ENCODE results near the gene TAF4B.
"Not testable (repeated sequence)": the region's sequence is repeated elsewhere in the genome, so short reads cannot be mapped to it uniquely, and the experiment has no call there.

The TAF4B gene

GRCh38 chr18:26238718-26239117, 12.5 kb downstream of the TAF4B start:
- not testable (repeated sequence) for DNase-seq (ENCODE audit: low read depth)

GRCh38 chr18:26242392-26242791, 16.1 kb downstream of the TAF4B start:
- not testable (repeated sequence) for DNase-seq (ENCODE audit: low read depth)

DNA sequence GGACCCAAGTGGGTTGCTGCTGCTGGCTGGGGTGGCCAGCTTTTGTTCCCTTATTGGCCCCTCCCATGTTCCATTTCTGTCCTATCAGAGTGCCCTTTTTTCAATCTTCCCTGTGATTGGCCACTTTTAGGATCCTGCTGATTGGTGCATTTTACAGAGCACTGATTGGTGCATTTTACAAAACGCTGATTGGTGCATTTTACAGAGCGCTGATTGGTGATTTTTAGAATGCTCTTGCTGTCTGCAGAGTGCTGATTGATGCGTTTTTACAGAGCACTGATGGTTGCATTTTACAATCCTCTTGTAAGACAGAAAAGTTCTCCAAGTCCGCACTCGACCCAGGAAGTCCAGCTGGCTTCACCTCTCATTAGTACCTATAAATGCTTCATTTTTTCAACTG, 19.2 kb downstream of the TAF4B start:
- DNase-seq (ENCODE audit: low read depth), result not testable (repeated sequence)

GRCh38 chr18:26252411-26252810, 26.2 kb downstream of the TAF4B start:
- DNase-seq (ENCODE audit: low read depth), result no peak

GRCh38 chr18:26254808-26255207, 28.6 kb downstream of the TAF4B start:
- DNase-seq (ENCODE audit: low read depth), result not testable (repeated sequence)

DNA sequence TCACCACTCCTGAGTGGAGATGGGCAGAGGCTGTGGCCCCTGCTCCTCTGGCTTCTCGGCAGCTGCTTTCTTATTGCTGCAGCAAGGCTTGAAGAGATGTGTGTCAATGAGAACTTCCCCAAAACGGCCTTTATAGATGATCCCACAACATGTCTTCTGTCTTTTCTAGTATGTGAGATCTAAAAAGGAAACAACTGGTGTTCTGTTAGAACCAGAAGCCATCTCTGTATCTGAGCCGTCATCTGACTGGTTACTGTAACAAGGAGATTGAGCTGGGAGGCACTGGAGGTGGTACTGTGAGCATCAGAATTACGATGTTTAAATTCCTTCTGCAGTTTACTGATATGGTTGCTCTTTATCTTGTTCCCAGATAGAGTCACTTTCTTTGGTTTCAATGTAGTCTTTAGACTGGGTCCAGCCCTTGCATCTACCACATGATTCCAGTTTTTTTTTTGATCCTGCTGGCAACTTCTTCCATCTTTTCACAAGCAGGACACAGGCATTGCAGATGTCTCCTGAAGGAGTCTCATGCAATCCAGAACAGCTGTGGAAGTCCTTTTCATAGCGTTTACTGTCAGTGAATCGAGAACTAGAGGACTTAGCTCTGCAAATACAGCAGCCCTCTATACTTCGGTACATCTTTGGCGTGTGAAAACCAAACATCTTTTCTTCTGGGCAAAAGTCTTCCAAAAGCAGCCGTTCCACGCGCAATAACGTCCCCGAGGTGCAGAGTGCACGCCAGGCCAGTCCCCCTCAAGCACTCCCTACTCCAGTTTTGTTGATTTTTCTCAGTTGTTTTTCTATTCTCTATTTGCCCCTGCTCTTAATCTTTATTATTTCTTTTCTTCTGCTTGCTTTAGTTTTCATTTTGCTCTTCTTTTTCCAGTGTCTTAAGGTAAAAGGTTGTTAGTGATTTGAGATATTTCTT, 29.7 kb downstream of the TAF4B start:
- DNase-seq (ENCODE audit: low read depth), result no peak

GRCh38 chr18:26258711-26259110, 32.5 kb downstream of the TAF4B start:
- no peak for DNase-seq (ENCODE audit: low read depth)

GRCh38 chr18:26259416-26259815, 33.2 kb downstream of the TAF4B start:
- not testable (repeated sequence) for DNase-seq (ENCODE audit: low read depth)

DNA sequence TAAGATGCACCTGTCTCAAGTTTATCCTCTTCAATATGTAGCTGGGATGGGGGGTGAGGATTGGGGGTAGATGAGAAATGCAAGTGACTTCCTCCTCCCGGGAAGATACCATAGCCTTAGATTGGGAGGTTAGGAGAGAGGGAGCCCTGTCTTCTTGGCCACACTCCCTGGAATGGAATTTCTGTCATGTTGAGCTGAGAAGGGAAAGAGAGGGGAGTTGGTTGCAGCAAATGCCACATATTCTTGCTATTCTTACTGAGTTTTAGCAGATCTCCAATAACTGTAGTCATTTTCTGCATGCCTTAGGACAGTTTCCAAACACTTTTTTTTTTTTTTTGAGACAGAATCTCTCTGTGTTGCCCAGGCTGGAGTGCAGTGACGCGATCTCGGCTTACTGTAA, 35.9 kb downstream of the TAF4B start:
- DNase-seq (ENCODE audit: low read depth), result no peak

DNA sequence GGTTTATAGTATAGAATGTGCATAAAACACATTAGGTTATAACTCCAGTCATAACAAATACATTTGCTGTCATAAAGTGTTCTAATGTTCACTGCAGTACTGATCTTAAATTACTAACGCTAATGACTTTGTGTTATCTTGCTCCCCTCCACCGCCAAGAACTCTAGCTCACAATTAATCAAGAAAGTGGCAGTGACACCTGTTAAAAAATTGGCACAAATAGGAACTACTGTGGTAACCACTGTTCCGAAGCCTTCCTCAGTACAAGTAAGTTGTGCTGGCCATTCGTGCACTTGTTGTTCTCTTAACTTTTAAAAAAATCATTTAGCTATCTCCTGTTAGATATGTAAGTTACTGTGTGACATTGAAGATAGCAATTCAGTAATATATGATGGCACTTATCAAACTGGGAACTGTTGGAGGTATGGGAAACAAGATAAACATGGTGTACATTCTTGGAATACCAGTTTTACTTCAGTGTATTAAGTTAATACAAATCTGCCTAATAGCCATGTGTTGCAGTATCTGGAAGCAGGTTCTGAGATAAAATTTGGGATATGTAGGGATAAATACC, 41.2 kb downstream of the TAF4B start:
- no peak for DNase-seq (ENCODE audit: low read depth)

GRCh38 chr18:26268454-26268853, 42.2 kb downstream of the TAF4B start:
- DNase-seq (ENCODE audit: low read depth), result no peak

- DNase-seq (ENCODE audit: low read depth), result no peak
Observed at GRCh38 chr18:26271917-26272549, 45.8 kb downstream of the TAF4B start.

- DNase-seq (ENCODE audit: low read depth), result no peak
Observed at GRCh38 chr18:26277374-26277773, 51.1 kb downstream of the TAF4B start.

DNA sequence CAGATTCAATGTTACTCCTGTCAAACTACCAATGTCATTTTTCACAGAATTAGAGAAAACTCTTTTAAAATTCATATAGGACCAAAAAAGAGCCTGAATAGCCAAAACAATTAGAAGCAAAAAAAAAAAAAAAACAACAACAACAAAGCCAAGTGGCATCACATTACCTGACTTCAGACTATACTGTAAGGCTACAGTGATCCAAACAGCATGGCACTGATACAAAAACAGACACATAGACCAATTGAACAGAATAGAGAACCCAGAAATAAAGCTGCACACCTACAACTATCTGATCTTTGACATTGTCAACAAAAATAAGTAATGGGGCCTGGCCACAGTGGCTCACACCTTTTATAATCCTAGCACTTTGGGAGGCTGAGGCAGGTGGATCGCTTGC, 53.2 kb downstream of the TAF4B start:
- DNase-seq (ENCODE audit: low read depth), result no peak

GRCh38 chr18:26286008-26286407, 59.8 kb downstream of the TAF4B start:
- DNase-seq (ENCODE audit: low read depth), result no peak

DNA sequence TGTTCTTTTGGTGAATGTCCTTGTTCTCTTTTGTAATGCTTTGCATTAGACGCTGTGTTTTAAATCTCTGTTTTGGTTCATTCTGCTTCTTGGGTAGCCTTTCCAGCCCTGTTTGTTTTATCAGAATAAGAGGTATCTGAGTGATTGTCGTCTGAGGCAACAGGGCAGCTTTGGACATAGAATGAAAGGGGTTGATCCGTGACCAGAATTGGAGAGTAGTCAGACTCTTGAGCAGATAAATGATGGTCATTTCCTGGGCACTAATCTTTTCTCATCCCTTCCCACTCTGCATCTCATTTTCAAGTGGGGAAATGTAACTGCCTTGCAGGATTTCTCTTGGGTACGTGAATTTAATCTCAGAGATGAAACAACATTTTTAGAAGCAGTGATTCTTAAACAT, 61.4 kb downstream of the TAF4B start:
- DNase-seq (ENCODE audit: low read depth), result no peak

GRCh38 chr18:26290385-26290784, 64.1 kb downstream of the TAF4B start:
- DNase-seq (ENCODE audit: low read depth), result no peak

- DNase-seq (ENCODE audit: low read depth), result no peak
Observed at GRCh38 chr18:26293982-26294381, 67.7 kb downstream of the TAF4B start.

DNA sequence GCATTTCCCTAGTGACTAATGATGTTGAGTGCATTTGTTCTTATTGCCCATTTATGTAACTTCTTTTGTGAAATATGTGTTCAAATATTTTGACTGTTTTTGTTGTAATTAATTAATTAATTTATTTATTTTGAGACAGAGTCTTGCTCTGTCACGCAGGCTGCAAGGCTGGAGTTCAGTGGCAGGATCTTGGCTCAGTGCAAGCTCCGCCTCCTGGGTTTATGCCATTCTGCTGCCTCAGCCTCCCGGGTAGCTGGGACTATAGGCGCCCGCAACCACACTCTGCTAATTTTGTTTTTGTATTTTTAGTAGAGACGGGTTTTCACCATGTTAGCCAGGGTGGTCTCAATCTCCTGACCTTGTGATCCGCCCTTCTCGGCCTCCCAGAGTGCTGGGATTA, 71.9 kb downstream of the TAF4B start:
- no peak for DNase-seq (ENCODE audit: low read depth)

DNA sequence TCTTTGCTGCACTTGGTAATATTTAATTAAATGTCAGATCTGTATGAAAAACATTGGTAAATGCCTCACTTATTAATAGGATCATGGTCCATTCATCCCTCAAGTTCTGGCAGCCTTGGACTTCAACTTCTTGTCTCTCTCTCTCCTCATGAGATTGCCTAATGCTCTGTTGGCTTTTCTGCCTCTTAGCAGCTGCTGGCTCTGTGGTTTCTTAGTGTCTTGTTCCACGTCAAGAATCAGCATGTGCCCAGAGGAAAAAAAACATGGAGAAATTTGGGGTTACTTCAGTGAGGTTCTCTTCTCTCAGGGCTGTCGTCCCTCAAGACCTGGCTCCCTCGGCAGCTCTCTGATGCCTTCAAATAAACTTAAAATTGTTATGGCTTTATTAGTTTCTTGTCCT, 75.4 kb downstream of the TAF4B start:
- no peak for DNase-seq (ENCODE audit: low read depth)

DNA sequence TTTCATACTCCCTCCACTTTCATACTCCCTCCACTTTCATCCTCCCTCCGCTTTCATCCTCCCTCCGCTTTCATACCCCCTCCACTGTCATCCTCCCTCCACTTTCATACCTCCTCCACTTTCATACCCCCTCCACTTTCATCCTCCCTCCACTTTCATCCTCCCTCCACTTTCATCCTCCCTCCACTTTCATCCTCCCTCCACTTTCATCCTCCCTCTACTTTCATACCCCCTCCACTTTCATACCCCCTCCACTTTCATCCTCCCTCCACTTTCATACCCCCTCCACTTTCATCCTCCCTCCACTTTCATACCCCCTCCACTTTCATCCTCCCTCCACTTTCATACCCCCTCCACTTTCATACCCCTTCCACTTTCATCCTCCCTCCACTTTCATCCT, 77.0 kb downstream of the TAF4B start:
- not testable (repeated sequence) for DNase-seq (ENCODE audit: low read depth)

DNA sequence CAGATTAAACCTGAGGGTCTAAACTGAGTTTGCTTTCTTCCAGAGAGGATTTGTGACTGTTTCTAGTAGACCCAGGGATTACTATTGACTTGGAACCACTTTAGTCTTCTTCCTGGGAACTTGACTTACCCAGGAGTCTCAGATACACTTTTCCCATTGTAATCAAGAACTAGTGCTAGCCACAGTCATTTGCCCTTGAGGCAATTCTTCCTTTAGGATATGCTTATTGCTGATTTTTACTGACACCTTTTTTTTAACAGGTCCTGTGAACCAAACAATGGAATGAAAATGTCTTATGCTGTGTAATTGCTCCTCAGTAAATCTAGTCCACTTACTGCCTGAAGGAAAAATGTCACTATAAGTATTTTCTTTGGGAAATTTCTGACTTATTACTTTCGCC, 78.3 kb downstream of the TAF4B start:
- DNase-seq (ENCODE audit: low read depth), result no peak

GRCh38 chr18:26307161-26307773, 81.0 kb downstream of the TAF4B start:
- peak; percentile 18 for DNase-seq (ENCODE audit: low read depth)
